GM12872 (cell line): ENCODE results near the gene WASF2.

ENCODE experiments used
- CTCF ChIP-seq: IDR thresholded peaks from 3 replicates; pipeline ENCODE4 v1.5.1; 2011; ENCODE audit warnings: low read depth, mild to moderate bottlenecking, low read length, moderate library complexity; ENCODE audit not compliant: insufficient read depth

The WASF2 gene

GRCh38 chr1:27525296-27526272 lies 35.6 kb upstream of the WASF2 start:
- 0 out of 3 replicates have a peak, but pooled peaks have one; percentile 8 for TF ChIP-seq CTCF

- TF ChIP-seq CTCF = no peak
Measured at GRCh38 chr1:27523337-27524020, 33.5 kb upstream of the WASF2 start.

GRCh38 chr1:27522432-27523336 lies 32.7 kb upstream of the WASF2 start:
- peak; percentile 36; the same call in 1 of the 3 replicates for TF ChIP-seq CTCF

- no peak for TF ChIP-seq CTCF
Measured at GRCh38 chr1:27521861-27522431, 32.0 kb upstream of the WASF2 start.

GRCh38 chr1:27521336-27521831 lies 31.4 kb upstream of the WASF2 start:
- TF ChIP-seq CTCF = no peak

- TF ChIP-seq CTCF = no peak
Measured at GRCh38 chr1:27520651-27521050, 30.7 kb upstream of the WASF2 start.
